H1 (cell line): ENCODE results near the gene PTHLH.
A peak's percentile ranks its signal among the peaks of the same experiment; 100 is the strongest.

Experiments used
- CHD2 ChIP-seq: IDR thresholded peaks from 2 replicates; pipeline ENCODE4 v1.6.1; 2012; ENCODE audit warnings: low read length, improper control_type of control experiment
- CTCF ChIP-seq, 3 experiments: IDR thresholded peaks; 1 replicate in 2 of 3; 2 replicates in 1 of 3; pipeline versions ENCODE4 v1.5.1 to v1.6.1; 2011; ENCODE audit warnings: low read length in 3 of 3, mild to moderate bottlenecking in 3 of 3, inconsistent platforms in 2 of 3, low read depth in 1 of 3, moderate library complexity in 1 of 3; ENCODE audit not compliant: insufficient read depth in 1 of 3; ENCODE audit errors: control extremely low read depth in 1 of 3
- EZH2 ChIP-seq: fragments of 200-600 bp; sonication (generic); IDR thresholded peaks from 2 replicates; pipeline ENCODE4 v1.7.1; 2012; ENCODE audit warnings: low read depth, mild to moderate bottlenecking, moderate library complexity, low read length, inconsistent platforms; ENCODE audit not compliant: severe bottlenecking
- JUND ChIP-seq: IDR thresholded peaks from 2 replicates; pipeline ENCODE4 v1.6.1; 2011; ENCODE audit warnings: mild to moderate bottlenecking, improper control_type of control experiment, low read length
- POLR2A ChIP-seq, 2 experiments: IDR thresholded peaks; 1 replicate in 1 of 2; 2 replicates in 1 of 2; pipeline ENCODE4 v1.6.1; 2011; ENCODE audit warnings: low read depth in 2 of 2, low read length in 2 of 2, mild to moderate bottlenecking in 2 of 2; ENCODE audit errors: control extremely low read depth in 1 of 2
- RAD21 ChIP-seq, 2 experiments: IDR thresholded peaks in 1 of 2; conservative IDR thresholded peaks in 1 of 2; 2 replicates each; pipeline ENCODE4 v1.6.1; 2011; ENCODE audit warnings: low read depth in 2 of 2, low read length in 2 of 2, improper control_type of control experiment in 1 of 2, inconsistent platforms in 1 of 2, mild to moderate bottlenecking in 1 of 2, moderate library complexity in 1 of 2
- RFX5 ChIP-seq: IDR thresholded peaks from 2 replicates; pipeline ENCODE4 v1.6.1; 2011; ENCODE audit warnings: low read depth, low read length, improper control_type of control experiment, borderline replicate concordance
- SIX5 ChIP-seq: IDR thresholded peaks from 2 replicates; pipeline ENCODE4 v1.6.1; 2011; ENCODE audit warnings: mild to moderate bottlenecking, low read depth, low read length
- TAF1 ChIP-seq: IDR thresholded peaks from 2 replicates; pipeline ENCODE4 v1.6.1; 2011; ENCODE audit warnings: mild to moderate bottlenecking, low read depth, low read length
- TBP ChIP-seq: IDR thresholded peaks from 2 replicates; pipeline ENCODE4 v1.6.1; 2011; ENCODE audit warnings: low read depth, low read length, improper control_type of control experiment

GRCh38 chr12:27971121-27971489 is 1.4 kb downstream of the PTHLH start:
- TF ChIP-seq RFX5 (no peak), EZH2 (peak; percentile 93), RAD21 (IDR thresholded peaks at IDR 0.05 in 1 of 2, conservative IDR thresholded peaks at IDR 0.05 in 1 of 2; ENCODE audit: low read depth in 2 of 2, low read length in 2 of 2) (no peak), TBP (no peak), JUND (no peak), CTCF (IDR thresholded peaks at IDR 0.05; ENCODE audit: control extremely low read depth in 1 of 3, insufficient read depth in 1 of 3, low read depth in 1 of 3, low read length in 3 of 3) (no peak), POLR2A (IDR thresholded peaks at IDR 0.05; ENCODE audit: control extremely low read depth in 1 of 2, low read depth in 2 of 2, low read length in 2 of 2) (no peak), SIX5 (no peak), CHD2 (no peak), TAF1 (0 out of 2 replicates have a peak, but pooled peaks have one; percentile 10)
